Endothelial cell of umbilical vein (primary cell): Measurements from ENCODE around the gene DUSP8. TPM values are rescaled to one million over a fixed set of nuclear protein-coding genes. Genes with fewer than 3 reads are reported as not detected.

ENCODE experiments used
- BruUV-seq: library from RNA; stranded (reverse); fragments of 400-500 nt; replicated peaks from 2 replicates; lab custom pipeline; 2021; lab: Mats Ljungman, UMichigan
- CTCF ChIA-PET: fragments of 300-600, 350-600 bp; sonication (Branson Sonifier 250); formaldehyde crosslinking; loops from one replicate; lab custom pipeline; 2021; ENCODE audit warnings: antibody characterized with exemption, inconsistent platforms; lab: Charles Lee
- POLR2A ChIA-PET: fragments of 300-600, 350-600 bp; sonication (Branson Sonifier 250); formaldehyde crosslinking; loops from one replicate; lab custom pipeline; 2021; ENCODE audit warnings: antibody characterized with exemption, inconsistent platforms; lab: Charles Lee
- DNase-seq: peaks from one replicate; pipeline ENCODE4 v3.0.0-alpha.2; 2011; ENCODE audit warnings: low read depth, low spot score
- FAIRE-seq: peaks from 2 replicates; lab custom pipeline; 2011; peaks lifted over from hg19 to GRCh38; lab: Jason Lieb, UNC
- H2AFZ ChIP-seq: 2 replicates; pipeline ENCODE4 v1.6.0; 2012; ENCODE audit warnings: low read depth, low read length, control low read depth, inconsistent platforms
- H3K27ac ChIP-seq: 2 replicates; pipeline ENCODE4 v1.5.1; 2011; ENCODE audit warnings: low read depth, mild to moderate bottlenecking, control low read depth, low read length, moderate library complexity; ENCODE audit not compliant: insufficient read depth
- H3K27me3 ChIP-seq, 2 experiments: 2 replicates each; pipeline versions ENCODE4 v1.6.0 to v1.6.1; 2011; ENCODE audit warnings: low read length in 2 of 2, mixed read lengths in 1 of 2; ENCODE audit not compliant: control insufficient read depth in 2 of 2, insufficient read depth in 2 of 2
- H3K36me3 ChIP-seq, 2 experiments: 2 replicates in 1 of 2; 3 replicates in 1 of 2; pipeline ENCODE4 v1.5.1; 2011; ENCODE audit warnings: low read length in 2 of 2, mild to moderate bottlenecking in 1 of 2, moderate library complexity in 1 of 2; ENCODE audit not compliant: control insufficient read depth in 2 of 2, insufficient read depth in 2 of 2; ENCODE audit errors: extremely low read depth in 1 of 2
- H3K4me1 ChIP-seq: 3 replicates; pipeline ENCODE4 v1.5.1; 2011; ENCODE audit warnings: mild to moderate bottlenecking, low read length; ENCODE audit not compliant: control insufficient read depth, insufficient read depth; ENCODE audit errors: extremely low read depth
- H3K4me2 ChIP-seq: 2 replicates; pipeline ENCODE4 v1.6.1; 2011; ENCODE audit warnings: low read length, control low read depth, mixed read lengths; ENCODE audit not compliant: insufficient read depth
- H3K4me3 ChIP-seq, 3 experiments: fragments of 200-600 bp in 1 of 3; sonication (generic), shearing (Covaris generic) in 1 of 3; replicated peaks in 1 of 3; 2 replicates each; pipeline ENCODE4 v1.5.1; 2011 to 2016; ENCODE audit warnings: control low read depth in 3 of 3, low read length in 3 of 3, mild to moderate bottlenecking in 2 of 3, inconsistent platforms in 1 of 3, low read depth in 1 of 3, moderate library complexity in 1 of 3; ENCODE audit not compliant: insufficient read depth in 1 of 3
- H3K79me2 ChIP-seq: 2 replicates; pipeline ENCODE4 v1.6.0; 2012; ENCODE audit warnings: low read length, inconsistent platforms; ENCODE audit not compliant: control insufficient read depth, insufficient read depth
- H3K9ac ChIP-seq: replicated peaks from 2 replicates; pipeline ENCODE3; 2011; ENCODE audit warnings: low read length, control low read depth; ENCODE audit not compliant: insufficient read depth; ENCODE audit errors: extremely low read depth
- H3K9me1 ChIP-seq: replicated peaks from 3 replicates; pipeline ENCODE4 v1.6.0; 2011; ENCODE audit warnings: mild to moderate bottlenecking, low read length; ENCODE audit not compliant: control insufficient read depth, insufficient read depth; ENCODE audit errors: extremely low read depth
- H3K9me3 ChIP-seq: replicated peaks from 2 replicates; pipeline ENCODE4 v1.5.1; 2012; ENCODE audit warnings: low read length, inconsistent platforms; ENCODE audit not compliant: control insufficient read depth, insufficient read depth
- H4K20me1 ChIP-seq: replicated peaks from 2 replicates; pipeline ENCODE3; 2011; ENCODE audit warnings: mild to moderate bottlenecking, low read length; ENCODE audit not compliant: control insufficient read depth, insufficient read depth; ENCODE audit errors: extremely low read depth
- EZH2 ChIP-seq: IDR thresholded peaks from 2 replicates; pipeline ENCODE4 v1.6.1; 2012; ENCODE audit warnings: borderline replicate concordance, low read depth, mild to moderate bottlenecking, moderate library complexity, low read length, inconsistent platforms; ENCODE audit not compliant: severe bottlenecking
- FOS ChIP-seq: IDR thresholded peaks from 2 replicates; pipeline ENCODE4 v1.6.1; 2011; ENCODE audit warnings: mild to moderate bottlenecking, low read length, moderate library complexity, borderline replicate concordance; ENCODE audit not compliant: insufficient read depth
- GATA2 ChIP-seq: IDR thresholded peaks from 2 replicates; pipeline ENCODE4 v1.7.0; 2011; ENCODE audit warnings: low read depth, mild to moderate bottlenecking, moderate library complexity, mixed read lengths, low read length; ENCODE audit not compliant: insufficient read length, insufficient read depth
- JUN ChIP-seq: IDR thresholded peaks from 2 replicates; pipeline ENCODE4 v1.6.1; 2011; ENCODE audit warnings: borderline replicate concordance, low read depth; ENCODE audit not compliant: insufficient read length, insufficient read depth
- MYC ChIP-seq: IDR thresholded peaks from one replicate; pipeline ENCODE4 v1.6.1; 2011; ENCODE audit warnings: mild to moderate bottlenecking, low read depth, low read length
- POLR2A ChIP-seq: IDR thresholded peaks from 2 replicates; pipeline ENCODE4 v1.6.1; 2012; ENCODE audit warnings: low read depth, mild to moderate bottlenecking, control low read depth, low read length
- POLR2AphosphoS5 ChIP-seq: IDR thresholded peaks from 2 replicates; pipeline ENCODE4 v1.6.1; 2012; ENCODE audit warnings: low read depth, mild to moderate bottlenecking, control low read depth, low read length, moderate library complexity; ENCODE audit not compliant: insufficient read depth
- dilution Hi-C: fragments of 300-500 bp; cut with MboI; formaldehyde crosslinking; loops from one replicate; pipeline ENCODE4 v1.15.0; 2019; ENCODE audit warnings: low sequenced_read_pairs; ENCODE audit not compliant: extremely low pct_ligation_motif_present
- intact Hi-C: fragments of 100-400 bp; cut with micrococcal nuclease; formaldehyde crosslinking; loops from one replicate; pipeline ENCODE4 v1.10.0; 2022
- polyA plus RNA-seq, 4 experiments: library from polyadenylated mRNA; depleted of rRNA in 3 of 4; stranded (reverse) in 3 of 4; unstranded in 1 of 4; fragments of >200 nt; gene quantifications; 2 replicates each; pipeline versions ENCODE4 v1.2.1 to v1.2.3, GENCODE V29; 2011 to 2012; ENCODE audit warnings: missing spikeins in 1 of 4
- total RNA-seq: library from RNA; stranded (reverse); gene quantifications from 2 replicates; pipeline ENCODE4 v1.2.3, GENCODE V29; 2021
- TF ChIP-seq, protein P1 (sequence below): IDR thresholded peaks from 2 replicates; pipeline ENCODE4 v1.6.1; 2011; ENCODE audit not compliant: insufficient read depth, insufficient read length
- TF ChIP-seq, protein P2 (sequence below), 2 donors: IDR thresholded peaks; 1 replicate in 1 of 2; 2 replicates in 1 of 2; pipeline ENCODE4 v1.5.1; 2011; ENCODE audit warnings: low read length in 2 of 2, mild to moderate bottlenecking in 2 of 2, moderate library complexity in 2 of 2, control low read depth in 1 of 2, inconsistent platforms in 1 of 2, low read depth in 1 of 2; ENCODE audit not compliant: insufficient read depth in 1 of 2; ENCODE audit errors: extremely low read depth in 1 of 2

The DUSP8 gene
- total and polyA plus RNA-seq, 2 donors (not counting 3 experiments of a cell fraction or from before 2014, with no cell fraction given): 4.6 to 5.9 TPM

DNA sequence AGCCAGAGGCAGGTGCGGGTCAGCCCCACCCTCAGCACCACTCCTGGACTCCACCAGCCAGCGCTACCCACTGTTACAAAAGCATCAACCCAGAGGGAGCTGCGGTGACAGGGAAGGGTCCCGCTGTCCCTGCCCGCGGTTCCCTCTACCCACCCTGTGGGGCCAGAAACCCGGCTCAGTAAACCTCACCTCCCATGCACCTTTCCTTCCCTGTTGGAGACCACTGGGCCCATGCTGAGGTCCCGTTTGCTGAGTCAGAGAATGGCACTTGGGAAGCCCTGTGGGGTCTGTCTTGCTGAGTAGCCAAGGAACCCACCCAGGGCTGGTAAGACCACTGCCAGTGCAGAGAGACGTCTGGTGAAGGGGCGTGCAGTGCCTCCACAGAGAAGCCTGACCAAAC, 43.4 kb downstream of the DUSP8 start:
- H3K4me3 ChIP-seq: no peak overlapping the region
- no peaks in the 10 kb centered on the region for H3K36me3 ChIP-seq
- no peak overlapping the region for H3K4me2 ChIP-seq
- H3K9me1 ChIP-seq: no peaks in the 10 kb centered on the region
- H3K79me2 ChIP-seq: peaks cover 58% of the 10 kb centered on the region
- no peak overlapping the region for H2AFZ ChIP-seq
- no peak overlapping the region for H3K27ac ChIP-seq
- BruUV-seq: no TSS peak
- TF ChIP-seq, protein P1, sequence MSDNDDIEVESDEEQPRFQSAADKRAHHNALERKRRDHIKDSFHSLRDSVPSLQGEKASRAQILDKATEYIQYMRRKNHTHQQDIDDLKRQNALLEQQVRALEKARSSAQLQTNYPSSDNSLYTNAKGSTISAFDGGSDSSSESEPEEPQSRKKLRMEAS: no peak
- TF ChIP-seq EZH2 (no peak), POLR2A (no peak), JUN (no peak), MYC (no peak), GATA2 (no peak), FOS (no peak), POLR2AphosphoS5 (no peak)
- TF ChIP-seq, protein P2, sequence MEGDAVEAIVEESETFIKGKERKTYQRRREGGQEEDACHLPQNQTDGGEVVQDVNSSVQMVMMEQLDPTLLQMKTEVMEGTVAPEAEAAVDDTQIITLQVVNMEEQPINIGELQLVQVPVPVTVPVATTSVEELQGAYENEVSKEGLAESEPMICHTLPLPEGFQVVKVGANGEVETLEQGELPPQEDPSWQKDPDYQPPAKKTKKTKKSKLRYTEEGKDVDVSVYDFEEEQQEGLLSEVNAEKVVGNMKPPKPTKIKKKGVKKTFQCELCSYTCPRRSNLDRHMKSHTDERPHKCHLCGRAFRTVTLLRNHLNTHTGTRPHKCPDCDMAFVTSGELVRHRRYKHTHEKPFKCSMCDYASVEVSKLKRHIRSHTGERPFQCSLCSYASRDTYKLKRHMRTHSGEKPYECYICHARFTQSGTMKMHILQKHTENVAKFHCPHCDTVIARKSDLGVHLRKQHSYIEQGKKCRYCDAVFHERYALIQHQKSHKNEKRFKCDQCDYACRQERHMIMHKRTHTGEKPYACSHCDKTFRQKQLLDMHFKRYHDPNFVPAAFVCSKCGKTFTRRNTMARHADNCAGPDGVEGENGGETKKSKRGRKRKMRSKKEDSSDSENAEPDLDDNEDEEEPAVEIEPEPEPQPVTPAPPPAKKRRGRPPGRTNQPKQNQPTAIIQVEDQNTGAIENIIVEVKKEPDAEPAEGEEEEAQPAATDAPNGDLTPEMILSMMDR (IDR thresholded peaks at IDR 0.05; ENCODE audit: extremely low read depth in 1 of 2, insufficient read depth in 1 of 2, low read depth in 1 of 2, low read length in 2 of 2): no peak
- no peaks in the 10 kb centered on the region for H3K27me3 ChIP-seq
- ChIA-PET POLR2A (no interaction called here), CTCF (interaction anchor here (0.6 kb wide), 1 partner anchor 46 kb away, joined by 3 read pairs; no protein-coding TSS in a partner anchor)
- no peak for FAIRE-seq
- no peak overlapping the region for H3K9ac ChIP-seq
- no peaks in the 10 kb centered on the region for H4K20me1 ChIP-seq
- no peaks in the 10 kb centered on the region for H3K9me3 ChIP-seq
- DNase-seq: no peak
- dilution Hi-C loops: no loop called here
- intact Hi-C loops: no loop called here
- no peaks in the 10 kb centered on the region for H3K4me1 ChIP-seq
